Stimulated activated CD8-positive, alpha-beta memory T cell treated with anti-CD3 and anti-CD28 coated beads, Interleukin-15, amount 100 ng/mL, for 24 hours (primary cell): Measurements from ENCODE around the gene GLIPR2.
"Not testable (repeated sequence)": the region's sequence is repeated elsewhere in the genome, so short reads cannot be mapped to it uniquely, and the experiment has no call there.

Experiments
- DNase-seq: peaks from one replicate; pipeline ENCODE4 v3.0.0-alpha.2; 2020; ENCODE audit warnings: low read depth

Gene GLIPR2

GRCh38 chr9:36163786-36164170, 27.2 kb downstream of the GLIPR2 start:
- DNase-seq = no peak

- no peak for DNase-seq
These were observed 27.8 kb downstream of the GLIPR2 start for GRCh38 chr9:36164372-36164771.

GRCh38 chr9:36164989-36165388, 28.5 kb downstream of the GLIPR2 start:
- no peak for DNase-seq

GRCh38 chr9:36165826-36166167, 29.3 kb downstream of the GLIPR2 start:
- DNase-seq = no peak

GRCh38 chr9:36166168-36166927, 29.8 kb downstream of the GLIPR2 start:
- DNase-seq = peak; percentile 79

- DNase-seq = no peak
These were observed 32.6 kb downstream of the GLIPR2 start, which contains the start of gene CCIN for GRCh38 chr9:36169166-36169565. CCIN (plus strand) TSS chr9:36169388; CDS start chr9:36169503, 115 bp downstream.

GRCh38 chr9:36169708-36170107, 33.2 kb downstream of the GLIPR2 start:
- DNase-seq = no peak

- DNase-seq = no peak
These were observed 34.0 kb downstream of the GLIPR2 start for GRCh38 chr9:36170531-36170930.

- DNase-seq = no peak
These were observed 37.3 kb downstream of the GLIPR2 start for GRCh38 chr9:36173861-36174260.

GRCh38 chr9:36174271-36174670, 37.7 kb downstream of the GLIPR2 start:
- DNase-seq = no peak

GRCh38 chr9:36174731-36175130, 38.2 kb downstream of the GLIPR2 start:
- DNase-seq = no peak

- DNase-seq = not testable (repeated sequence)
These were observed 38.7 kb downstream of the GLIPR2 start for GRCh38 chr9:36175209-36175608.

GRCh38 chr9:36176496-36176895, 40.0 kb downstream of the GLIPR2 start:
- not testable (repeated sequence) for DNase-seq

- DNase-seq = no peak
These were observed 41.0 kb downstream of the GLIPR2 start for GRCh38 chr9:36177571-36177970.

GRCh38 chr9:36180243-36180642, 43.7 kb downstream of the GLIPR2 start:
- not testable (repeated sequence) for DNase-seq

- no peak for DNase-seq
These were observed 50.9 kb downstream of the GLIPR2 start for GRCh38 chr9:36187414-36187813.

- no peak for DNase-seq
These were observed 51.7 kb downstream of the GLIPR2 start for GRCh38 chr9:36188212-36188611.

- no peak for DNase-seq
These were observed 53.4 kb downstream of the GLIPR2 start for GRCh38 chr9:36189976-36190375.

- peak; percentile 68 for DNase-seq
These were observed 54.1 kb downstream of the GLIPR2 start, which contains the start of gene CLTA for GRCh38 chr9:36190388-36191289. CLTA (plus strand) TSS chr9:36190921; CDS start chr9:36191057, 136 bp downstream.

GRCh38 chr9:36191290-36191645, 54.7 kb downstream of the GLIPR2 start:
- peak; percentile 18 for DNase-seq

- no peak for DNase-seq
These were observed 55.2 kb downstream of the GLIPR2 start for GRCh38 chr9:36191686-36192085.

GRCh38 chr9:36192196-36192595, 55.7 kb downstream of the GLIPR2 start:
- no peak for DNase-seq

- no peak for DNase-seq
These were observed 56.5 kb downstream of the GLIPR2 start for GRCh38 chr9:36193023-36193422.
